ENCODE results near the gene NDRG2.

- no peak for TF ChIP-seq CTCF (IDR thresholded peaks at IDR 0.05; ENCODE audit: low read depth, low read length)
- TF ChIP-seq MAX (IDR thresholded peaks at IDR 0.05; ENCODE audit: low read depth, low read length) = no peak
Observed at GRCh38 chr14:21057803-21058675, 33.2 kb upstream of the NDRG2 start, which contains the start of gene RNASE8.
